GM19099 (cell line): ENCODE measurements around the gene SCN8A.

Experiments used
- POLR2A ChIP-seq: IDR thresholded peaks from 3 replicates; pipeline ENCODE4 v1.6.1; 2011; ENCODE audit warnings: low read depth; ENCODE audit not compliant: insufficient read length; ENCODE audit errors: extremely low read depth

Gene SCN8A

GRCh38 chr12:51682981-51683380 is 91.9 kb downstream of the SCN8A start:
- TF ChIP-seq POLR2A = no peak

- no peak for TF ChIP-seq POLR2A
These were observed 92.8 kb downstream of the SCN8A start for GRCh38 chr12:51683763-51684357.

- no peak for TF ChIP-seq POLR2A
These were observed 95.7 kb downstream of the SCN8A start for GRCh38 chr12:51686727-51687126.

GRCh38 chr12:51687177-51687576 is 96.1 kb downstream of the SCN8A start:
- TF ChIP-seq POLR2A = no peak

- TF ChIP-seq POLR2A = no peak
These were observed 96.6 kb downstream of the SCN8A start for GRCh38 chr12:51687614-51688013.

GRCh38 chr12:51689983-51690382 is 99.0 kb downstream of the SCN8A start:
- no peak for TF ChIP-seq POLR2A

GRCh38 chr12:51692016-51692415 is 101.0 kb downstream of the SCN8A start:
- TF ChIP-seq POLR2A = no peak

GRCh38 chr12:51693569-51693968 is 102.5 kb downstream of the SCN8A start:
- TF ChIP-seq POLR2A = no peak

GRCh38 chr12:51694146-51694545 is 103.1 kb downstream of the SCN8A start:
- no peak for TF ChIP-seq POLR2A

GRCh38 chr12:51695241-51696010 is 104.4 kb downstream of the SCN8A start:
- TF ChIP-seq POLR2A = no peak

GRCh38 chr12:51699219-51699618 is 108.2 kb downstream of the SCN8A start:
- no peak for TF ChIP-seq POLR2A

GRCh38 chr12:51700887-51701286 is 109.9 kb downstream of the SCN8A start:
- no peak for TF ChIP-seq POLR2A

GRCh38 chr12:51702587-51702986 is 111.6 kb downstream of the SCN8A start:
- no peak for TF ChIP-seq POLR2A

- no peak for TF ChIP-seq POLR2A
These were observed 114.4 kb downstream of the SCN8A start for GRCh38 chr12:51705450-51705849.

- no peak for TF ChIP-seq POLR2A
These were observed 115.2 kb downstream of the SCN8A start for GRCh38 chr12:51706206-51706605.

GRCh38 chr12:51714666-51715065 is 123.6 kb downstream of the SCN8A start:
- no peak for TF ChIP-seq POLR2A
